ENCODE data around the gene ZMIZ1. TPM values are rescaled to one million over a fixed set of nuclear protein-coding genes. Genes with fewer than 3 reads are reported as not detected.

ZMIZ1 gene
- total and polyA plus RNA-seq, 12 donors: 6.6 to 113 (median 55.1) TPM

GRCh38 chr10:79118286-79119202 lies 49.8 kb downstream of the ZMIZ1 start:
- no peaks in the 10 kb centered on the region for H3K27me3 ChIP-seq
- TF ChIP-seq, protein P1, sequence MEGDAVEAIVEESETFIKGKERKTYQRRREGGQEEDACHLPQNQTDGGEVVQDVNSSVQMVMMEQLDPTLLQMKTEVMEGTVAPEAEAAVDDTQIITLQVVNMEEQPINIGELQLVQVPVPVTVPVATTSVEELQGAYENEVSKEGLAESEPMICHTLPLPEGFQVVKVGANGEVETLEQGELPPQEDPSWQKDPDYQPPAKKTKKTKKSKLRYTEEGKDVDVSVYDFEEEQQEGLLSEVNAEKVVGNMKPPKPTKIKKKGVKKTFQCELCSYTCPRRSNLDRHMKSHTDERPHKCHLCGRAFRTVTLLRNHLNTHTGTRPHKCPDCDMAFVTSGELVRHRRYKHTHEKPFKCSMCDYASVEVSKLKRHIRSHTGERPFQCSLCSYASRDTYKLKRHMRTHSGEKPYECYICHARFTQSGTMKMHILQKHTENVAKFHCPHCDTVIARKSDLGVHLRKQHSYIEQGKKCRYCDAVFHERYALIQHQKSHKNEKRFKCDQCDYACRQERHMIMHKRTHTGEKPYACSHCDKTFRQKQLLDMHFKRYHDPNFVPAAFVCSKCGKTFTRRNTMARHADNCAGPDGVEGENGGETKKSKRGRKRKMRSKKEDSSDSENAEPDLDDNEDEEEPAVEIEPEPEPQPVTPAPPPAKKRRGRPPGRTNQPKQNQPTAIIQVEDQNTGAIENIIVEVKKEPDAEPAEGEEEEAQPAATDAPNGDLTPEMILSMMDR (IDR thresholded peaks at IDR 0.05): no peak
- no peak for TF ChIP-seq POLR2A (IDR thresholded peaks at IDR 0.05)
- no peak overlapping the region for H3K4me3 ChIP-seq
- H3K36me3 ChIP-seq (replicated peaks in 1 of 2): peaks cover 0 to 28% of the 10 kb centered on the region in 2 donors
- no peak for DNase-seq
- intact Hi-C loops (cut with DNase I): no loop called here
- no peak overlapping the region for H3K27ac ChIP-seq
- WGBS, 4 donors: 90 to 93% (median 91%) methylated on average over 15 to 25 of the region's 25 CpGs
- H3K4me1 ChIP-seq (replicated peaks in 1 of 2): peaks cover 19 to 39% of the 10 kb centered on the region in 2 donors
- H3K9me3 ChIP-seq (replicated peaks in 1 of 3): no peaks in the 10 kb centered on the region

DNA sequence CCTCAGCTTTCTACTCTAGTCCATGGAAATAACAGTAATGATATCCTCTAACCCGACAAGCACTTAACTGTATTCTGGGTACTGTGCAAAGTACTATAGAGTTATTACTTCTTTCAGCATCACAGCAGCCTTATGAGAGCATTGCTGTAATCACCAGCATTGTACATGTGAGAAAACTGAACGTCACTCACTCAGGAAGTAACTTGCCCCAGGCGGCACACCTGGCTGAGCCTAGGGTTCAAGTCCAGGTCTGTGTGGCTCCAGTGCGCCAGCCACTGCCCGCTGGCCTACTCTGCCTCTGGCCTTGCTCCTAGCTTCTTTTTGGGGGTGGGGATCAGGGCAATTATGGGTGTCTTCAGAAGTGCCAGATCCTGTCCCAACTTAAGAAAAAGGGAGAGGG lies 50.5 kb downstream of the ZMIZ1 start:
- 72 to 87% (median 83%) methylated on average over 2 to 5 of the region's 5 CpGs for WGBS, 4 donors
- no peak overlapping the region for H3K27ac ChIP-seq
- TF ChIP-seq POLR2A (IDR thresholded peaks at IDR 0.05): no peak
- TF ChIP-seq, protein P1 (IDR thresholded peaks at IDR 0.05): no peak
- intact Hi-C loops (cut with DNase I): no loop called here
- H3K36me3 ChIP-seq (replicated peaks in 1 of 2): peaks cover 0 to 36% of the 10 kb centered on the region in 2 donors
- no peak overlapping the region for H3K4me3 ChIP-seq
- H3K9me3 ChIP-seq (replicated peaks in 1 of 3): no peaks in the 10 kb centered on the region
- H3K4me1 ChIP-seq (replicated peaks in 1 of 2): peaks cover 24 to 42% of the 10 kb centered on the region in 2 donors
- no peaks in the 10 kb centered on the region for H3K27me3 ChIP-seq
- no peak for DNase-seq

DNA sequence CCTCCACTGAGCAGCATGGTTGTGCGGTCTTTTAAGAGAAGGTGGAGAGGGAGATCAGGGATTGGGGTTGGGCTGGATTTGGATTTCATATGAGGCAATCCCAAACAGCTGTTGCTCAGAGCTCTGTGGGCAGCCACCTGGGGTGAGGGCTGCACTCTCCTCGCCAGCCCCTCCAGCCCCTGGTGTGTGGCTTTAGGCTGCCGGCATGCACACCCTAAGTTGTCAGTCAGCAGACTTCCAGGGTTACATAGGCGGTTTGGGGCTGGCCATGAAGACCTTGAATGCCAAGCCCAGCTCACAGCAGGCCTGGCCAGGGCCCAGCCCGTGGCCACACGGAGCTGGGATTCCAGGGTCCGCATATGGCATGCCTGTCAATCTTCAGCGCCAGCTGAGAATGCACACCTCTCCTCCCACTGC lies 54.8 kb downstream of the ZMIZ1 start:
- intact Hi-C loops (cut with DNase I): no loop called here
- Histone ChIP-seq H3K4me3 (no peak overlapping the region), H3K9me3 (replicated peaks in 1 of 3) (no peaks in the 10 kb centered on the region), H3K27me3 (no peaks in the 10 kb centered on the region), H3K36me3 (replicated peaks in 1 of 2) (peaks cover 0 to 50% of the 10 kb centered on the region in 2 donors), H3K27ac (peak overlapping the region in 3 of 5 donors; percentile 18 to 51 (median 38)), H3K4me1 (replicated peaks in 1 of 2) (peaks cover 25 to 53% of the 10 kb centered on the region in 2 donors)
- TF ChIP-seq POLR2A (IDR thresholded peaks at IDR 0.05): no peak
- 53 to 82% (median 70%) methylated on average over 2 to 8 of the region's 8 CpGs for WGBS, 4 donors
- DNase-seq: no peak

- Histone ChIP-seq H3K4me1 (replicated peaks in 1 of 2) (peaks cover 26 to 58% of the 10 kb centered on the region in 2 donors), H3K27me3 (no peaks in the 10 kb centered on the region), H3K27ac (peak overlapping the region in 2 of 5 donors; percentile 38 to 51), H3K4me3 (no peak overlapping the region), H3K9me3 (replicated peaks in 1 of 3) (no peaks in the 10 kb centered on the region), H3K36me3 (replicated peaks in 1 of 2) (peaks cover 0 to 50% of the 10 kb centered on the region in 2 donors)
- DNase-seq: no peak
- TF ChIP-seq, protein P1 (IDR thresholded peaks at IDR 0.05): no peak
- TF ChIP-seq POLR2A (IDR thresholded peaks at IDR 0.05): no peak
- intact Hi-C loops (cut with DNase I): no loop called here
Measured at GRCh38 chr10:79124066-79124465, 55.3 kb downstream of the ZMIZ1 start.

Data from adrenal gland (tissue), 12 donors.